NK-92 treated with Interleukin-12 subunit alpha and Interleukin-12 subunit beta, amount 100 ng/mL, for 24 hours (cell line): ENCODE measurements around the gene SAT1.
"Not testable (repeated sequence)": the region's sequence is repeated elsewhere in the genome, so short reads cannot be mapped to it uniquely, and the experiment has no call there.

Experiments used
- DNase-seq: peaks from one replicate; lab custom pipeline; 2025; lab: John Stamatoyannopoulos, UW

The SAT1 gene

DNA sequence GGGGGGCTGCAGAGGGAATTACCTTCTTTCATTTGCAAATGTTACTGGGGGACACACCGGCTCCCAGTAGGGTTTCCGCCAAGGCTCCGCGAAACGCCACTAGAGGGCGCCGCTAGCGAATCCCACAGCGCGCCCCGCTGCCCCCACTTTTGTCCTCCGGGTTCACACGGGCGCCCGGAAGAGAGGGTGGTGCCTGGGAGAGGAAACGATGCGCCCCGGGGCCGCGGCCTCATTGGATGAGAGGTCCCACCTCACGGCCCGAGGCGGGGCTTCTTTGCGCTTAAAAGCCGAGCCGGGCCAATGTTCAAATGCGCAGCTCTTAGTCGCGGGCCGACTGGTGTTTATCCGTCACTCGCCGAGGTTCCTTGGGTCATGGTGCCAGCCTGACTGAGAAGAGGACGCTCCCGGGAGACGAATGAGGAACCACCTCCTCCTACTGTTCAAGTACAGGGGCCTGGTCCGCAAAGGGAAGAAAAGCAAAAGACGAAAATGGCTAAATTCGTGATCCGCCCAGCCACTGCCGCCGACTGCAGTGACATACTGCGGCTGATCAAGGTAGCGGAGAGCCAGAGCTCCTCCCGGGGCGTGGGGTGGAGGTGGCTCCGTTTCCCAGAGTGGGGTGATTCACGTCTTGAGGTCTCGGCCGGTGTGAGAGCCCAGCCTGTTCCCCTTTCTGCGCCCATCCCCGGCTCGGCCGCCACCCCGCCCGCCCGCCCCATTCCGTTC is at the start of gene SAT1:
Gene SAT1, plus strand, starts transcription at position 311 of the 726 bp plus-strand sequence. Its CDS starts 179 bp downstream, at position 490.
- DNase-seq: peak; percentile 92

DNA sequence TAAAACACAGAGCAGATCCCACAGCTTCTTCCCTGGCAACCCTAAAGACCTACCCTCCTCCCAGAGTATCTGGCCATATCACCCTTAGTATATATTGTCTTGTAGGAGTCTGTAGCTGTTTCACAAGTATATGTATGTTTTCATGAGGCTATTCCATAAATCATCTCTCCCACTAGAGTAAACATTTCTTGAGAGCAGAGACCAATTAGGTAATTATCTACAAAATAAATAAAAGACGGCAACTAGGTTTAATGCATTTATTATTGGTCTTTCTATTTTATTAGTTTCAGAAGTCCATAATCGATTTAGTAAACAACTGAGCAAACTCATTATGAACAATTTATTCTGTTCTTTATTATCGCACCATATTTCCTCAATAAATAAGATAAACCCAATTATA is 46.9 kb upstream of the SAT1 start:
- DNase-seq: no peak

DNA sequence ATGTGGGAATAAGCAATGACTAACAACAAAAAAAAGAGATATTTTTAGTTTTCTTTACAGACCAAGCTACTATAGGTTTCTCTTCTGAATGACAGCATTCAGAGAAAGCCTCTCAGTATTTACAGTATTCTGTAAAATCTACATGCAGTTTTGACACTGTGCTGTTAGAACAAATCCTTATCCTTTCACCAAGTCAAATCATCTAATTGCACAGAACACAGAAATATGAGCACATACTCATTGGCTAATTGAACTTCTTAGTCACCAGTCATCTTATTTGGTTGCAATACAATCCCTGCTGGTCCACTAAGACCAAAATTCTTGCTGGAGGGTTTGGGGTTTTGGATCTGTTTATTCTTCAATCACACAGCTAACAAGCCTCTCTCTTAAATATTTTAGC is 45.6 kb upstream of the SAT1 start:
- DNase-seq: no peak

DNA sequence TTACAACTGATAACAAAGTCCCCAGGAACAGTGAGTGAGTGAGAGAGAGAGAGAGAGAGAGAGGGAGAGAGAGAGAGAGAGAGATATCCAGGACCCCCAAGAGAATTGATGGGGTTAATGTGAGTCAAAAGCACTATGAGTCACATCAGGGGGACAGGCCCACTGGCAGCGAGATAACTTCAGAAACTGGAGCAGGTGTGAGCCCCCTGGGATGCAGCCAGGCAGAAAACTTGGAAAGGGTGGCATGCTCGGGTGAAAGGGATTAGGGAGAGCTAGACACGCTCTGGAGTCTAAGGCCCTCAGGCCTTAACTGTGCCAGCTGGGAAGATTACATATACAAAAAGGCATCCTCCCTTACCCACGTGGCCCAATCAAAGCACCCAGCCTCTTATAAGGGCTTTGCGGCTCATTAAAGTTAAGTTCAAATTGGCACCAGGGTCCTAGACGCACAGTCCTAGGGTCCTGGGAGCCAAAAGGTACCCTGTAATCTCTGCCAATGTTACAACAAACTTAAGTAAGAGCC is 40.7 kb upstream of the SAT1 start:
- DNase-seq: no peak

DNA sequence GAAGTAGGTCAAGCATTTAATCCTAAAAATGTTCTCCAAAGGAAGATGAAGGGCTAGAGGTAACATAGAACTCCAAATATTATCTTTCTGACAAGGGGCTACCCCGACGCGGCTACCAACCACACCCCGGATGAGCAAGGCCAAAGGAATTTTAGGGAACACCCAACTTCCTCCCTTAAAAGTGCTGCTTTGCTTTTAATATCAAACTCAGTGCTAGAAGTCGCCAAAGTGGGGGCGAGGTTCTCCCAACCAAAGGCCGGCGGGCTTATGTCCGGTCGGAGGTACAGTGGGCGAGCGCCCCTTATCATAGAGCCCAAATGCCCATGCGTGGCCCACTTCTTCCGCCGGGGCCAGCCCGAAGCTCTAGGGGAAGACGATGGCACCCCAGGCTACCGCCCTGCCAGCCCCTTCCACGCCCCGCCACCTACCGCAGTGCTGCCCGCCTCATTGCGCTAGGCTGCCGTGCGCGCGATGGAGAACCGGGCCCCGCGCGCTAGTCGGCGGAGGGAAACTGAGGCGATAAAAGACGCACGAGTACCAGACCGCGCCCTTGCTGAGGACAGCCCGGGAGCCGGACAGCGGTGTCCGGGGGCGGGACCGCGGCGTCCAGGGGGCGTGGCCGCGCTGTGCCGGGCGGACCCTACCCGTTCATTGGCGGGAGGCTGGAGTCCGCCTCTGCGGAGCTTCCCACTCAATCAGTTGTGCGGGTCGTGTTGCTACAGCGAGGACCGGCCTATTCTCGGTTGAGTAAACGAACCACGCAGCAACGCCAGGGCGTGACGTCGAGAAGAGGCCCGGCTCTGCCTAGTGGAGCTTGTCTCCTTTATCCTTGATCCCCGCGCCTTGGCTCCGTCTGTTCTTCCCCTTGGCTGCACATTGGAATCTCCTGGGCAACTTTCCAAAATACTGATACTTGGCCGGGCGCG is 40.0 kb upstream of the SAT1 start, which contains the start of gene ACOT9:
Gene ACOT9, minus strand, starts transcription at position 580 of the 926 bp plus-strand sequence. Its CDS starts 132 bp downstream, at position 448.
- peak; percentile 67 for DNase-seq

DNA sequence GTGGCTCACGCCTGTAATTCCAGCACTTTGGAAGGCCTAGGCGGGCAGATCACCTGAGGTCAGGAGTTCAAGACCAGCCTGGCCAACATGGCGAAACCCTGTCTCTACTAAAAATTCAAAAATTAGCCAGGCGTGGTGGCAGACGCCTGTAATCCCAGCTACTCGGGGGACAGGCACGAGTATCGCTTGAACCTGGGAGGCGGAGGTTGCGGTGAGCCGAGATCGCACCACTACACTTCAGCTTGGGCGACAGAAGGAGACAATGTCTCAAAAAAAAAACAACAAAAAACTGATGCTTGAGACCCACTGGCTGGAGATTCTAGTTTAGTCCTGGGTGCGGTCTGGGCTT is 39.4 kb upstream of the SAT1 start:
- not testable (repeated sequence) for DNase-seq

DNA sequence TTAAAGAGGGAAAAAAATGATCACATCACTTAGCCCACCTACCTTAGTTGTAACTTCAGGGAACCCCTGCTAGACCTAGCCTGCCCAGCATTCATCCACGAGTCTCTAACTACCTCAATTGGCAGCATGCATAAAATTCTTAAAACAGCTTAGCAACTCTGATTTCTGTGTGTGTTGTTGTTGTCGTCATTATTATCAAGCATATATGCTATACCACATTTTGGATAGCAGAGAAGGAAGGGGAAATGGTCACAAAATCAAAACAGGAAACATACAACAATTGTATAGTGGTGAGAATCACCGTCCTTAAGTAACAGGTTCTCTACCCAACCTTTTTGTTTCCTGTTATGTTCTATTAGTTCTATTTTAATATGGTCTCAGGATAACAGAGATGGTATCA is 37.2 kb upstream of the SAT1 start:
- DNase-seq: no peak

DNA sequence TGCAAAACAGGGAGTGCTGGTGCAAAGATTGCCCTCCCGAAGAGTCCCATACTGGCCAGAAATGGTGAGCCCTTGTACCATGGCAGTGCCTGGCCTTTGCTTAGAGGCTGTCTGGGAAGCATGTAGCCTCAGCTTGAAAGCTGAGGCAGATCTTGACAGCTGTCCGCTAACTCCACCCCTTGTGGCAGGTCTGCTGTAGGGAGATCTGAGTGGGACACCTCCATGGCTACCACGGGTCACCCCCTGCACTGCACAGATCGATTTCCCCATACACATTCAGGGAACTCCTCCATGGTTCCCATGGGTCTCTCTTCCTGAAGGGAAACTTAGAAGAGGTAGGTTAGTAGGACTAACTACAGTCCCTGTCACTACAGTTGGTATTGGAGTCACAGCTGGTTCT is 33.8 kb upstream of the SAT1 start:
- DNase-seq: no peak

DNA sequence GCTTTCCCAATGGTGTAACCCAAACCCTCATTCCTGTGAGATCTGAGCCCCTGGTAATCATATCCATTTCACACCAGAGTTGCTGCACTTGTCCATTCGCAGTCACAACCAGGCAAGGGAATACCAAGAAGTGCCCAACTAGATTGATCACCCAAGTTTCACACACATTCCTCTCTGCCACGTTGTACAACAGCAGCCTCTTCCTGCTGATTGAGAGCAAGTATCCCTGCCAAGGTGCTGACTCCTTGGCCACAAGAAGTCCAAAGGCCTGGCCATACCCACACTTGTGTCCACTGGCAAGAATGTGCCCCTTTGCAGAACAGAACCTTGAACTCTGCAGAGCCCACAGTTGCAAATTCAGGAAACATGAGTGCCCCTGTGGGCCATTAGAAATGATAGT is 33.4 kb upstream of the SAT1 start:
- no peak for DNase-seq

DNA sequence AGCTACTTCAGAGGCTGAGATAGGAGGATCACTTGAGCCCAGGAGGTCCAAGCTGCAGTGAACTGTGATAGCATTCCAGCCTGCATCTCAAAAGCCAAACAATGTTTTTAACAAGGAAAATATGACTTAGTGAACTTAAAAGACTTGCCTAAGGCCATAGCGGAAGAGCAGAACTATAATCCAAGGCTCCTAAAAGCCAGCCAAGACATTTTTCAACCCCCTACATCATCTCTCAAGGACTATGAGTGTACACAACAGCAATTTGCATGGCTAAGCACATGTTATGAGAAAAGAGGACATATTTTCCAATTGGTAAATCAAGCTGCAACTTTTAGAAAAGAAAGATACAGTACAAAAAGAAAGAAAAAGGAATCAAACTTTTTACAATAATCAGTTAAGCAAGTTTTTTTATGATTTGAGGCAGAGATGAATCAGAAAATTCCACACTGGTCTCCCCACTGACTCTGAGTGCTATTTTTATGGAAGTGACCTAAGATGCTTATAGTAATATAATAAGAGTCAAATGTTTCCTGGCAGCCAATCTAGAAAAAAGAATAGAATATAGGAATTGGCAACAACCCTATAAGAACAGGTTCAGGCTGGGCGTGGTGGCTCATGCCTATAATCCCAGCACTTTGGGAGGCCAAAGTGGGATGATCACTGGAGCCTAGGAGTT is 30.1 kb upstream of the SAT1 start:
- no peak for DNase-seq

DNA sequence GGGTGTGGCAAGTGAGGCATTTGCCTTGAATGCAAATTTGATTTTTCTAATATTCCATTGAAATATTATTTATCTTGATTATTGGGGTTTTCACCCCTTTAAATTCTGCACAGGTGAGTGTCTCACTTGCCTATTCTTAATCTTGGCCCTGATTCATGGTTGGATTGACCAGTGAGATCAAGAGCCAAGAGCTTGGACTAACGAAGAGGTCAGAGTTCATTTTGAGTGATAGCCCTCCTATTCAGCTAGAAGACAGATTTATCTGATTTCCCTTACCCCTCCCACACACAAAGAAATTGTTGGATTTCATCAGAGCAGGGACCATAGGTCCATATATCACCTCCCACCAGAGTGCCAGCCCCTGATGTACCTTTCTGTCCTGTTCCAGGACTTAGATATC is 28.3 kb upstream of the SAT1 start:
- DNase-seq: no peak

DNA sequence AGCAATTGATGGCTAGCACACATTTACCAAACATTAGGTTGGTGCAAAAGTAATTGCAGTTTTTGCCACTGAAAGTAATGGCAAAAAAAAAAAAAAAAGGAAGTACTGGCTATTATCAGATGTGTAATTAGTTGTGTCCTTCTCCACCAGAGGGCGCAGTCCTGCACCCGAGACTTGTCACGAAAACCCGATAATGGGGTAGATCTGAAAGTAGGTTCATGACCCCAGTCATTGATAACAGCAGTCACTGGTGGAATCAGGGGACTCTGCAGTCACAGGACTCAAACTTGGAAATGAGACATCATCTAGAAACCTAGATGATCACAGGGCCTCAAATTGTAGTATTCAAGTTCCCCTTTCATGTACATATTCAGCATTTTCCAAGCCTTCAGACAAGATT is 26.8 kb upstream of the SAT1 start:
- peak; percentile 43 for DNase-seq

DNA sequence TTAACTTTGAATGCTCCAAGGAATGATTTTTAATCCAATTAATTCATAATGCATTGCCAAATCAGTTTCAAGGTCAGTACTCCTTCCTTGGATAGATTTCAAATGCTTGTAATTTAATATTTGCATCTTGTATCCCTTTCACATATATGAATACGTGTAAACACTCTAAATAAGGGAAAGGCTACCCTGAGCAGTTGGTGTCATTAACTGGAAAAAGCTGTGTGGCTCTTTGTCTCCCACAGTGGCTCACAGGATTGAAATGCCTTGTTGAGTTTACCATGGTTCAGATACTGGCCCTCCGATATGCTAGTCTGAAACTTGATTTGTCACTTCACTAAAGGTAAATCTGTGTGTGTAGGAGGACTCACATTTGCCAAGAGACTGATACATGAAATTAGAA is 23.2 kb upstream of the SAT1 start:
- DNase-seq: no peak

DNA sequence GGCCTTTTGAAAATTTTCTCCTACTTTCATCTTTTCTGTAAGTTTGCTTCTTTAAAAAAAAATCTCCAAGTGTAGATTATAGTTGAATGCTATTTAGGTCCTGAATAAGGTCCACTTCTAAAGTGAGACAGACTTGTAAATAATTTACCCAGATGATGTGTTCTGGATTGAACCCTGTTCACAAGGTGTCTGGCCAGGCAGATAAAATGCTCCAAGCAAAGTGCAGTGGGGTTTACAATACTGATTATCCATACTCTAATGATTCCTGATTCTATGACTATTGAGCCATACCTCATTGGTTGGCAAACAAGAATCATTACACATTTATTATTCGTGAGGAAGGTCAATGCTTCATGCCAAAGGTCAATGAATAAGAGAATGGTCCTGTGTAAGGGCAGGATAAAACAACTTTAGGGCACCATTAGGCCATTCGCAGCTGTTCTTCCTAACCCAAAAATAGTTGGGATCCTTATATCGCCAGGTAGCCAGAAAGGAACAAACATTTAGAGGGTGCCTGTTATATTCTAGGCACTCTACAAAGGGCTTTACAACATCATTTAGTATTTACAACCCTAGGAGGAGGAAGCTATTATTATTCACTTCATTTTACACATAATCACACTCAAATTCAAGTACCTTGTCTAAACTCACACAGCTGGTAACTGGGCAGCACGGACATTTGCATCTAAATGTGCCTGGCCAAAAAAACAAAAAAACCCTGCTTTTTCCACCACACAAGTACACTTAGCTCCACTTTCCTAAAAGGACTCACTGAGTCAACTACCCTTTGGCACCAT is 18.6 kb upstream of the SAT1 start:
- DNase-seq: no peak

DNA sequence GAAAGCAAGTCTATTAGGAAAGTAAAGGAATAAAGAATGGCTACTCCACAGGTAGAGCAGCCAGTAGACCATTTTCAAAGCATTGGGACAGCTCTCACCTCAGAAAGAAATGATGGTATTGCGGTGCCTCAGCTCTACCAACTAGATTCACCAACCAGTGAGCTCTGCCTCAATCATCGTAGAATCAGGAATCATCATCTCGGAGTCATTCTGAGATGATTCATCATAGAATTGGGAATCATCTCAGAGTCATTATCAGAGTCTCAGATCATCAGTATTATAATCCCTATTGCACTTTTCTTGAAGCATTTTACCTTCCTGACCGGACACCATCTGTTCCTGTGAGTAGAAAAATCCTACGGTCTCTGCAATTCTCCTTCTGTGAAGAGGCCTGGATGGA is 17.5 kb upstream of the SAT1 start:
- no peak for DNase-seq

DNA sequence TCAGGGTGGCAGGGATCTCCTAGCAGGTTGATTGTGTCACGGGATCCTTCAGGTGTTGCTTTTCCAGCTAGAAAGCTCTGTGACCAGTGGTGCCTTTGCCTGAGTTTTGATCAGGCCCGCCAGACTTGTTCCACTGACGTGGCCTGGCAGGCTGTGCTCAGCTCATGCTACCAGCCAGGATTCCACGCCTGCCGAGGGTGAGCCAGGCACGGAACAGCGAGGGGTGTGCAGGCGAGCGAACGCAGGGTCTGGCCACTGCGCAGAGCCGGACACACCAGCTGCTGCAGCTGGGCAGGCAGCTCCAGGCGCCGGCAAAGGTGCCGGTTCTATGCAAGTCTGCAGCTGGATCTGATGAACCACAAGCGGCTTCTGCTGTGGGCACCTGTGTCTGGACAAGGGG is 17.1 kb upstream of the SAT1 start:
- no peak for DNase-seq

DNA sequence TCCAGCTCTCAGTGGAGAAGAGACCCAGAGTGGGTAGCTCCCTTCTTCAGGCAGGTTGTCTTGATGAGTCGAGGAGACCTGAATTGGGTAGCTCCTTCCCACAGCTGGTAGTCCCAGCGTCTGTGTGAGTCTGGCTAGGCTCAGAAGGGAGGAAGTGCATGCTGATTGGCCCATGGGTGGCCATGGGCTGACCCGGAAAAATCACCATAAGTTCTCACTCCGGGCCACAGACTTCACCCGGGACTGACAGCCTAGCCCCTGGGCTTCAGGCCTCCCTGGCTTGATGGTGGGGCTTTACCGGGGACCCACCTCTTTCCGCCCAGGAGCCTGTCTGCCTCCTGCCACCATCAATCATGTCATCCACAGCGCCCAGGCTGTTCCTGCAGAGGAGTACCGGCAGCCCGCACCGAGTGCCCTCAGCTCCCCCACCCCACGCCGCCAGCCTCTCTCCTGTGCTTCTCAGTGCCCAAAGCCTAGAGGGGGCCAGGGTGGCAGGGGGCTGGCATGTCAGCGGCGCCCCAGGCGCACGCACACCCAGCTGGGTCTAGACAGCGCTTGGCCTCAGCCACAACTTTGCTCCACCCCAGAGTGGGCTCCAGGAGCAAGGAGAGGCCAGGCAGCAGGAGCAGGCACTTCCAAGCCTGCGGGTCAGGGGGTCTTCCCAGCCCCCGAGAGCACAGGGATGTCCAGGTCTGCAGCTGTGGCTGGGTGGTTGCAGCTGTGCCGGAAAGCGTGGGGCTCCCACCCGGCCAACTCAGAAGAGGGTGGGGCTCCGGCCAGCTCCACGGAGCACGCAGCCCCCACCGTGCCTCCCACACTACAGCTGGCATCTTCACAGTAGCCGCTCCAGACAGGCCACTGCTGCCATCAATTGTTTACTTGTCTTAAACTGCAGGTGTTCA is 16.1 kb upstream of the SAT1 start:
- DNase-seq: no peak

DNA sequence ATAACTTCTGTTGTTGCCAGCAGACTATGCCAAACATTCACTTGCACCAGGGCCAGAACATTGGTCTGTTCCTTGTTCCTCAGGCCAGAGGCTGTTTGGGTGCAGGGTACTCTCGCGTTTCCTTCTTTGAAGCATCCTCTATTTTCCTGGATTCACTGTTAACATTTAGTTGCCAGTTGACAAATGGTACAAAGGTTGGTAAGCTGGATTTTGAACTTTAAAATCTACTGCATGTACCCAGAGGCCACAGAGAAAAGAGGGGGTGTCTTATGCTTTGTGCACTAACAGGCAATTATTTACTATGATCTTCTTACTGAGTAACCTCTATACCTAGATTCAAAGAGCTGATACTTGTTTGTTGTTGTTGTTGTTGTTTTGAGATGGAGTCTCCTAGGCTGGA is 12.8 kb upstream of the SAT1 start:
- no peak for DNase-seq

DNA sequence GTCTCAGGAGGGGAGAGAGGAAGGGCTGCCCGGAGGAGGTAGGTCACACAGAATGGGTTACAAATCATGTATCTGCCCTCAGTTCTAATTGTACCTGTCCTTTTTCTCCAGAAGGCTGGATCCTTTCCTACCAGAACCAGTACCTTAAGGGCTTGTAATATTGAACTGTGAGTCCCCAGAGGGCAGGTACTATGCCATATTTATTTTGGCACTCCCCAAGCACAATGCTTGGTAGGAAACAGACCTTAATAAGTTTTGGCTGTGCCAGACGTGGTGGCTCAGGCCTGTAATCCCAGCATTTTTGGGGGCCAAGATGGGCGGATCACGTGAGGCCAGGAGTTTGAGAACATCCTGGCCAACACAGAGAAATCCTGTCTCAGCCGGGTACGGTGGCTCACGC is 11.9 kb upstream of the SAT1 start:
- not testable (repeated sequence) for DNase-seq

DNA sequence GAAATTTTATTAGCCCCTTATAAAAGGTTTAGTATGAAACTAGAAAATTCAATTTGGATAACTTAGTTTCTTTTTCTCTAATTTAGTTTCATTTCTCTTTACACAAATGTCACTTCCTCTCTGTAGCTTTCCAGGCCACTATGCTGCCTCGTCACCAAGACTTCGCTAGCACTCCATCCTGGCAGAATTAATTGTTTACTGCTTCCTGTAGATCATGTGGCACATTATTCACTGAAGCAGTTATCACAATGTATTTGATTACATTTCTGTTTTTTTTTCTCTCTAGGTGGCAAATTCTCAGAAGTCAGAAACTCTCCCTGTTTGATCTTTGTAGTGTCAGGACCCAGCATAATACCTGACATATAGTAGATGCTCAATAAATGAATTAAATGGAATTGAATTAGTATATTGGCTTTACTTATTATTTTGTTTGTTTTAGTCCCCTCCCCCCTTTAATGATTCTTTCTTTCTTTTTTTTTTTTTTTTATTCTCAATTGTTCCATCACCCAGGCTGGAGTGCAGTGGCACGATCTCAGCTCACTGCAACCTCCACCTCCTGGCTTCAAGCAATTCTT is 9.3 kb upstream of the SAT1 start:
- no peak for DNase-seq
